Hepatocyte (in vitro differentiated cells): Measurements from ENCODE around the gene NFRKB. TPM values are rescaled to one million over a fixed set of nuclear protein-coding genes. Genes with fewer than 3 reads are reported as not detected.

ENCODE experiments used
- DNase-seq: peaks from one replicate; pipeline ENCODE4 v3.0.0-alpha.2; 2016; ENCODE audit warnings: low spot score
- H2AFZ ChIP-seq: fragments of 200-600 bp; sonication (generic); 2 replicates; pipeline ENCODE4 v1.6.0; 2016; ENCODE audit warnings: antibody characterized with exemption, mild to moderate bottlenecking
- H3K27ac ChIP-seq: fragments of 200-600 bp; sonication (generic); 2 replicates; pipeline ENCODE4 v1.5.1; 2016; ENCODE audit warnings: mild to moderate bottlenecking
- H3K27me3 ChIP-seq: fragments of 200-600 bp; sonication (generic); 2 replicates; pipeline ENCODE4 v1.6.1; 2016
- H3K36me3 ChIP-seq: fragments of 200-600 bp; sonication (generic); replicated peaks from 2 replicates; pipeline ENCODE4 v1.5.1; 2016; ENCODE audit warnings: low read depth; ENCODE audit not compliant: insufficient read depth
- H3K4me1 ChIP-seq: fragments of 200-600 bp; sonication (generic); 2 replicates; pipeline ENCODE4 v1.5.1; 2016; ENCODE audit warnings: mild to moderate bottlenecking, moderate library complexity; ENCODE audit not compliant: insufficient read depth
- H3K4me2 ChIP-seq: fragments of 200-600 bp; sonication (generic); 2 replicates; pipeline ENCODE4 v1.6.0; 2016
- H3K4me3 ChIP-seq: fragments of 200-600 bp; sonication (generic); 2 replicates; pipeline ENCODE4 v1.5.1; 2016; ENCODE audit warnings: mild to moderate bottlenecking
- H3K79me2 ChIP-seq: fragments of 200-600 bp; sonication (generic); 2 replicates; pipeline ENCODE4 v1.6.0; 2017; ENCODE audit warnings: mild to moderate bottlenecking
- H3K9me2 ChIP-seq: fragments of 200-600 bp; sonication (generic); replicated peaks from 2 replicates; pipeline ENCODE4 v1.6.0; 2017; ENCODE audit warnings: mild to moderate bottlenecking; ENCODE audit not compliant: insufficient read depth
- H3K9me3 ChIP-seq: fragments of 200-600 bp; sonication (generic); 2 replicates; pipeline ENCODE4 v1.5.1; 2016; ENCODE audit warnings: low read depth, mild to moderate bottlenecking
- H4K20me1 ChIP-seq: fragments of 200-600 bp; sonication (generic); 2 replicates; pipeline ENCODE4 v1.6.0; 2016; ENCODE audit warnings: mild to moderate bottlenecking; ENCODE audit not compliant: insufficient read depth, poor library complexity, severe bottlenecking
- EZH2 ChIP-seq: fragments of 200-600 bp; sonication (generic); IDR thresholded peaks from 2 replicates; pipeline ENCODE4 v1.6.1; 2016; ENCODE audit warnings: antibody characterized with exemption, mild to moderate bottlenecking, borderline replicate concordance
- EZH2phosphoT487 ChIP-seq: fragments of 200-600 bp; sonication (generic); IDR thresholded peaks from one replicate; pipeline ENCODE4 v1.6.1; 2018; ENCODE audit warnings: antibody characterized with exemption, mild to moderate bottlenecking, low read depth, moderate library complexity; ENCODE audit not compliant: unreplicated experiment, severe bottlenecking
- WGBS: methylation state at CpG from one replicate; pipeline ENCODE4 v1.1.6; 2016; ENCODE audit warnings: low lambda C conversion rate; ENCODE audit errors: missing lambda C conversion rate; 5-methylcytosine and 5-hydroxymethylcytosine counted together
- polyA plus RNA-seq: library from polyadenylated mRNA; unstranded; fragments of >200 nt; fragmentation: Nextera tagmentation; extraction: Ambion mirVana; gene quantifications from 2 replicates; pipeline ENCODE4 v1.2.1, GENCODE V29; 2016
- total RNA-seq: library from RNA; depleted of rRNA; stranded (reverse); fragments of >200 nt; gene quantifications from 2 replicates; pipeline ENCODE4 v1.2.3, GENCODE V29; 2014
- TF ChIP-seq, protein P1 (sequence below): fragments of 200-600 bp; sonication (generic); IDR thresholded peaks from 2 replicates; pipeline ENCODE4 v1.5.1; 2016; ENCODE audit warnings: antibody characterized with exemption, mild to moderate bottlenecking; ENCODE audit not compliant: poor library complexity

NFRKB gene
- total and polyA plus RNA-seq, 2 experiments from 2014 or later = 12.8 to 27.3 TPM

- Histone ChIP-seq H3K4me2 (no peak overlapping the region), H3K79me2 (no peaks in the 10 kb centered on the region), H3K4me1 (peaks cover 13% of the 10 kb centered on the region), H3K27ac (peak overlapping the region; percentile 88), H3K4me3 (no peak overlapping the region), H3K27me3 (no peaks in the 10 kb centered on the region), H4K20me1 (no peaks in the 10 kb centered on the region), H2AFZ (no peak overlapping the region), H3K9me2 (no peaks in the 10 kb centered on the region), H3K9me3 (no peaks in the 10 kb centered on the region), H3K36me3 (no peaks in the 10 kb centered on the region)
- DNase-seq = peak; percentile 93
- WGBS = 41% methylated on average over 16 of the region's 16 CpGs
- TF ChIP-seq EZH2 (no peak), EZH2phosphoT487 (no peak)
- TF ChIP-seq, protein P1, sequence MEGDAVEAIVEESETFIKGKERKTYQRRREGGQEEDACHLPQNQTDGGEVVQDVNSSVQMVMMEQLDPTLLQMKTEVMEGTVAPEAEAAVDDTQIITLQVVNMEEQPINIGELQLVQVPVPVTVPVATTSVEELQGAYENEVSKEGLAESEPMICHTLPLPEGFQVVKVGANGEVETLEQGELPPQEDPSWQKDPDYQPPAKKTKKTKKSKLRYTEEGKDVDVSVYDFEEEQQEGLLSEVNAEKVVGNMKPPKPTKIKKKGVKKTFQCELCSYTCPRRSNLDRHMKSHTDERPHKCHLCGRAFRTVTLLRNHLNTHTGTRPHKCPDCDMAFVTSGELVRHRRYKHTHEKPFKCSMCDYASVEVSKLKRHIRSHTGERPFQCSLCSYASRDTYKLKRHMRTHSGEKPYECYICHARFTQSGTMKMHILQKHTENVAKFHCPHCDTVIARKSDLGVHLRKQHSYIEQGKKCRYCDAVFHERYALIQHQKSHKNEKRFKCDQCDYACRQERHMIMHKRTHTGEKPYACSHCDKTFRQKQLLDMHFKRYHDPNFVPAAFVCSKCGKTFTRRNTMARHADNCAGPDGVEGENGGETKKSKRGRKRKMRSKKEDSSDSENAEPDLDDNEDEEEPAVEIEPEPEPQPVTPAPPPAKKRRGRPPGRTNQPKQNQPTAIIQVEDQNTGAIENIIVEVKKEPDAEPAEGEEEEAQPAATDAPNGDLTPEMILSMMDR = no peak
Observed at GRCh38 chr11:129861702-129862522, 33.5 kb downstream of the NFRKB start.

DNA sequence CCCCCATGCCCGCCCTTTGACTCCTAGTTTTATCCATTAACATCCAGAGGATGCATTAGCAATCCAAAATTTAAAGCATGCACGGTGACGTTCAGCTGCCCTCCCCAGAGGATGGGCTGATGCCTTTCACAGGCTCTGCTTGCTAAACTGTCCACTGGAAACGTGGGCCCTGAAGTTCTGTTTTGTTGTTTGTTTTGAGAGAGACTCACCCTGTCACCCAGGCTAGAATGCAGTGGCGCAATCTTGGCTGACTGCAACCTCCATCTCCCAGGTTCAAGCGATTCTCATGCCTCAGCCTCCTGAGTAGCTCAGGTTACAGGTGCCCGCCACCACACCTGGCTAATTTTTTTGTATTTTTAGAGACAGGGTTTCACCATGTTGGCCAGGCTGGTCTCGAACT lies 39.3 kb downstream of the NFRKB start:
- H3K36me3 ChIP-seq = no peaks in the 10 kb centered on the region
- no peaks in the 10 kb centered on the region for H3K9me2 ChIP-seq
- no peaks in the 10 kb centered on the region for H3K9me3 ChIP-seq
- no peak overlapping the region for H3K4me2 ChIP-seq
- H3K4me1 ChIP-seq = peaks cover 12% of the 10 kb centered on the region
- H2AFZ ChIP-seq = no peak overlapping the region
- H3K27me3 ChIP-seq = no peaks in the 10 kb centered on the region
- H4K20me1 ChIP-seq = no peaks in the 10 kb centered on the region
- TF ChIP-seq EZH2phosphoT487 = no peak
- TF ChIP-seq EZH2 = no peak
- TF ChIP-seq, protein P1 = no peak
- no peaks in the 10 kb centered on the region for H3K79me2 ChIP-seq
- no peak overlapping the region for H3K4me3 ChIP-seq
- no peak overlapping the region for H3K27ac ChIP-seq
- WGBS = 93% methylated on average over 8 of the region's 8 CpGs
- DNase-seq = no peak

GRCh38 chr11:129855086-129855485 lies 40.3 kb downstream of the NFRKB start:
- TF ChIP-seq, protein P1 = no peak
- no peak for TF ChIP-seq EZH2
- TF ChIP-seq EZH2phosphoT487 = no peak

More at GRCh38 chr11:129855086-129855485, 40.3 kb downstream of the NFRKB start:
- peaks cover 12% of the 10 kb centered on the region for H3K4me1 ChIP-seq
- WGBS = 86% methylated on average over 11 of the region's 11 CpGs
- H3K79me2 ChIP-seq = no peaks in the 10 kb centered on the region
- H3K9me3 ChIP-seq = no peaks in the 10 kb centered on the region
- H2AFZ ChIP-seq = no peak overlapping the region
- DNase-seq = no peak
- H3K4me2 ChIP-seq = no peak overlapping the region
- peak overlapping the region; percentile 81 for H3K27ac ChIP-seq
- H3K27me3 ChIP-seq = no peaks in the 10 kb centered on the region
- no peak overlapping the region for H3K4me3 ChIP-seq
- no peaks in the 10 kb centered on the region for H3K9me2 ChIP-seq
- H3K36me3 ChIP-seq = no peaks in the 10 kb centered on the region
- H4K20me1 ChIP-seq = no peaks in the 10 kb centered on the region
